HepG2 (cell line): ENCODE results near the gene TBCD. TPM values are rescaled to one million over a fixed set of nuclear protein-coding genes. Genes with fewer than 3 reads are reported as not detected.

Experiments
- ATAC-seq: fragments of 200-7000 bp; cut with Tn5 transposase; 3 replicates; pipeline ENCODE4 v1.9.1; 2020; ENCODE audit warnings: mild to moderate bottlenecking, moderate library complexity
- BruUV-seq: library from RNA; stranded (reverse); fragments of 400-500 nt; replicated peaks from 2 replicates; lab custom pipeline; 2021; lab: Mats Ljungman, UMichigan
- CTCF ChIA-PET: fragments of 300-600 bp; formaldehyde crosslinking; extraction: SDS; loops from one replicate; lab custom pipeline; 2021; ENCODE audit warnings: low total read pairs, inconsistent platforms, low intra/inter-chr PET ratio; lab: Yijun Ruan, JAX
- POLR2A ChIA-PET: fragments of 350-600 bp; sonication (Branson Sonifier 250); formaldehyde crosslinking; loops from one replicate; lab custom pipeline; 2020; ENCODE audit warnings: antibody characterized with exemption, inconsistent platforms; lab: Yijun Ruan, JAX
- DNase-seq: peaks from one replicate; pipeline ENCODE4 v3.0.0-alpha.2; 2015; ENCODE audit warnings: low spot score
- FAIRE-seq: peaks from 3 replicates; lab custom pipeline; 2011; peaks lifted over from hg19 to GRCh38; lab: Jason Lieb, UNC
- H2AFZ ChIP-seq: one replicate; pipeline ENCODE4 v1.6.1; 2011; ENCODE audit warnings: low read length, inconsistent platforms
- H3K27ac ChIP-seq: fragments of 300-600 bp; 3 replicates; pipeline ENCODE4 v1.8.0; 2011; ENCODE audit warnings: mixed run types, mild to moderate bottlenecking, mixed read lengths, low read length, inconsistent platforms; ENCODE audit not compliant: insufficient read depth; ENCODE audit errors: extremely low read length
- H3K27me3 ChIP-seq, 2 experiments: fragments of 200-600 bp in 1 of 2; 2 replicates in 1 of 2; 3 replicates in 1 of 2; pipeline versions ENCODE4 v1.6.0 to v1.8.0; 2011; ENCODE audit warnings: low read length in 2 of 2, mild to moderate bottlenecking in 2 of 2, moderate library complexity in 2 of 2, inconsistent platforms in 1 of 2; ENCODE audit not compliant: insufficient read depth in 2 of 2, control insufficient read depth in 1 of 2
- H3K36me3 ChIP-seq, 2 experiments: fragments of 200-600 bp in 1 of 2; replicated peaks in 1 of 2; 2 replicates in 1 of 2; 3 replicates in 1 of 2; pipeline versions ENCODE4 v1.5.1 to v1.8.0; 2011; ENCODE audit warnings: low read length in 2 of 2, inconsistent platforms in 1 of 2; ENCODE audit not compliant: insufficient read depth in 2 of 2, control insufficient read depth in 1 of 2
- H3K4me1 ChIP-seq: 2 replicates; pipeline ENCODE4 v1.5.1; 2012; ENCODE audit warnings: low read length, inconsistent platforms; ENCODE audit not compliant: insufficient read depth
- H3K4me2 ChIP-seq: 2 replicates; pipeline ENCODE4 v1.6.0; 2011; ENCODE audit warnings: low read depth, low read length, inconsistent platforms
- H3K4me3 ChIP-seq, 3 experiments: fragments of 200-600 bp in 1 of 3; sonication (generic), shearing (Covaris generic) in 1 of 3; replicated peaks in 1 of 3; 2 replicates each; pipeline ENCODE4 v1.5.1; 2011 to 2016; ENCODE audit warnings: low read length in 3 of 3, inconsistent platforms in 2 of 3, low read depth in 2 of 3, mild to moderate bottlenecking in 2 of 3, control low read depth in 1 of 3, mixed read lengths in 1 of 3; ENCODE audit not compliant: insufficient read depth in 1 of 3
- H3K79me2 ChIP-seq: one replicate; pipeline ENCODE4 v1.6.1; 2011; ENCODE audit warnings: low read length, inconsistent platforms; ENCODE audit not compliant: insufficient read depth
- H3K9ac ChIP-seq: 2 replicates; pipeline ENCODE4 v1.6.0; 2011; ENCODE audit warnings: mild to moderate bottlenecking, low read depth, low read length, inconsistent platforms; ENCODE audit not compliant: insufficient read depth
- H3K9me3 ChIP-seq: 2 replicates; pipeline ENCODE4 v1.5.1; 2012; ENCODE audit warnings: mild to moderate bottlenecking, low read length
- H4K20me1 ChIP-seq: 2 replicates; pipeline ENCODE4 v1.6.0; 2011; ENCODE audit warnings: inconsistent platforms, mild to moderate bottlenecking, low read length, moderate library complexity; ENCODE audit not compliant: insufficient read depth
- FOXA3 ChIP-seq: IDR thresholded peaks from 2 replicates; pipeline ENCODE4 v1.6.1; 2016; ENCODE audit warnings: missing genetic modification reagents, missing compliant biosample characterization
- JDP2 ChIP-seq: sonication (generic); formaldehyde crosslinking; IDR thresholded peaks from 2 replicates; pipeline ENCODE4 v1.8.1; 2022; ENCODE audit warnings: missing genetic modification reagents, borderline replicate concordance
- JUND ChIP-seq: sonication (generic); formaldehyde crosslinking; IDR thresholded peaks from 2 replicates; pipeline ENCODE4 v1.8.0; 2022; ENCODE audit warnings: mild to moderate bottlenecking, missing genetic modification reagents
- MBD4 ChIP-seq: IDR thresholded peaks from 2 replicates; pipeline ENCODE4 v1.6.1; 2012; ENCODE audit warnings: low read length, inconsistent platforms, borderline replicate concordance
- PAX8 ChIP-seq: sonication (generic); formaldehyde crosslinking; IDR thresholded peaks from 2 replicates; pipeline ENCODE4 v1.8.0; 2022; ENCODE audit warnings: mild to moderate bottlenecking, missing genetic modification reagents, borderline replicate concordance
- THAP9 ChIP-seq: sonication (generic); formaldehyde crosslinking; IDR thresholded peaks from 2 replicates; pipeline ENCODE4; 2020; ENCODE audit warnings: missing genetic modification reagents, mild to moderate bottlenecking, borderline replicate concordance
- ZBTB2 ChIP-seq: sonication (generic); formaldehyde crosslinking; IDR thresholded peaks from 2 replicates; pipeline ENCODE4 v1.8.0; 2022; ENCODE audit warnings: low read depth, missing genetic modification reagents
- ZNF503 ChIP-seq: sonication (generic); formaldehyde crosslinking; IDR thresholded peaks from 2 replicates; pipeline ENCODE4 v1.4.0; 2020; ENCODE audit warnings: missing genetic modification reagents
- ZNF674 ChIP-seq: sonication (generic); formaldehyde crosslinking; IDR thresholded peaks from 2 replicates; pipeline ENCODE4 v1.5.0; 2020; ENCODE audit warnings: low read depth, mild to moderate bottlenecking, missing genetic modification reagents
- WGBS: methylation state at CpG from one replicate; pipeline ENCODE4 v1.1.6; 2017; ENCODE audit warnings: low lambda C conversion rate; 5-methylcytosine and 5-hydroxymethylcytosine counted together
- in situ Hi-C: cut with HindIII; loops from 2 replicates; pipeline ENCODE4 v1.10.0; 2017; ENCODE audit warnings: low pct_unique_long_range_greater_than_20kb; ENCODE audit not compliant: extremely low pct_ligation_motif_present
- intact Hi-C: fragments of 100-400 bp; cut with micrococcal nuclease; formaldehyde crosslinking; loops from one replicate; pipeline ENCODE4 v1.10.0; 2022; ENCODE audit not compliant: unreplicated experiment
- polyA plus RNA-seq, 8 experiments: library from polyadenylated mRNA; depleted of rRNA in 3 of 8; stranded (reverse) in 7 of 8; unstranded in 1 of 8; fragments of >200 nt; fragmentation: Illumina TruSeq in 4 of 8; extraction: Trizol in 4 of 8; gene quantifications; 2 replicates each; pipeline versions ENCODE4 v1.2.1 to v1.2.3, GENCODE V29; 2011 to 2016; ENCODE audit warnings: low read depth in 4 of 8, missing spikeins in 1 of 8, mixed read lengths in 1 of 8; ENCODE audit not compliant: insufficient read depth in 1 of 8
- total RNA-seq, 5 experiments: library from RNA; depleted of rRNA; stranded (reverse); fragments of >200 nt; fragmentation: Illumina TruSeq; extraction: Trizol; gene quantifications; 2 replicates each; pipeline ENCODE4 v1.2.3, GENCODE V29; 2016; ENCODE audit warnings: low read depth in 1 of 5

TBCD gene
- total and polyA plus RNA-seq, 2 of the 13 experiments (the other 11 are each of a cell fraction or from before 2014, with no cell fraction given), result 33.9 to 54.8 TPM

GRCh38 chr17:82806645-82807044, 54.8 kb downstream of the TBCD start:
- Histone ChIP-seq H3K9me3 (no peaks in the 10 kb centered on the region), H3K27ac (no peak overlapping the region), H3K4me3 (no peak overlapping the region), H3K4me1 (no peaks in the 10 kb centered on the region), H4K20me1 (no peaks in the 10 kb centered on the region), H3K36me3 (peaks cover 29 to 44% of the 10 kb centered on the region in 2 experiments; a peak in 4 of 5 replicates), H3K4me2 (no peak overlapping the region), H3K27me3 (no peaks in the 10 kb centered on the region), H3K79me2 (no peaks in the 10 kb centered on the region), H3K9ac (no peak overlapping the region), H2AFZ (no peak overlapping the region)
- ChIA-PET CTCF (no interaction called here), POLR2A (no interaction called here)
- DNase-seq (no peak), FAIRE-seq (no peak), ATAC-seq (no peak)
- no peak for TF ChIP-seq JUND (CRISPR knock-in tag)
- TF ChIP-seq FOXA3 (CRISPR knock-in tag), result no peak
- TF ChIP-seq ZBTB2 (CRISPR knock-in tag), result no peak
- no peak for TF ChIP-seq ZNF674 (CRISPR knock-in tag)
- TF ChIP-seq PAX8 (CRISPR knock-in tag), result no peak
- no peak for TF ChIP-seq THAP9 (CRISPR knock-in tag)
- TF ChIP-seq JDP2, result no peak
- TF ChIP-seq MBD4, result no peak
- no peak for TF ChIP-seq ZNF503 (CRISPR knock-in tag)
- BruUV-seq, result no TSS peak
- 97% methylated on average over 21 of the region's 21 CpGs for WGBS
- in situ Hi-C loops, result no loop called here
- intact Hi-C loops, result no loop called here
